Measurements from ENCODE around the gene FIBCD1.

Gene FIBCD1, protein sequence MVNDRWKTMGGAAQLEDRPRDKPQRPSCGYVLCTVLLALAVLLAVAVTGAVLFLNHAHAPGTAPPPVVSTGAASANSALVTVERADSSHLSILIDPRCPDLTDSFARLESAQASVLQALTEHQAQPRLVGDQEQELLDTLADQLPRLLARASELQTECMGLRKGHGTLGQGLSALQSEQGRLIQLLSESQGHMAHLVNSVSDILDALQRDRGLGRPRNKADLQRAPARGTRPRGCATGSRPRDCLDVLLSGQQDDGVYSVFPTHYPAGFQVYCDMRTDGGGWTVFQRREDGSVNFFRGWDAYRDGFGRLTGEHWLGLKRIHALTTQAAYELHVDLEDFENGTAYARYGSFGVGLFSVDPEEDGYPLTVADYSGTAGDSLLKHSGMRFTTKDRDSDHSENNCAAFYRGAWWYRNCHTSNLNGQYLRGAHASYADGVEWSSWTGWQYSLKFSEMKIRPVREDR

DNA sequence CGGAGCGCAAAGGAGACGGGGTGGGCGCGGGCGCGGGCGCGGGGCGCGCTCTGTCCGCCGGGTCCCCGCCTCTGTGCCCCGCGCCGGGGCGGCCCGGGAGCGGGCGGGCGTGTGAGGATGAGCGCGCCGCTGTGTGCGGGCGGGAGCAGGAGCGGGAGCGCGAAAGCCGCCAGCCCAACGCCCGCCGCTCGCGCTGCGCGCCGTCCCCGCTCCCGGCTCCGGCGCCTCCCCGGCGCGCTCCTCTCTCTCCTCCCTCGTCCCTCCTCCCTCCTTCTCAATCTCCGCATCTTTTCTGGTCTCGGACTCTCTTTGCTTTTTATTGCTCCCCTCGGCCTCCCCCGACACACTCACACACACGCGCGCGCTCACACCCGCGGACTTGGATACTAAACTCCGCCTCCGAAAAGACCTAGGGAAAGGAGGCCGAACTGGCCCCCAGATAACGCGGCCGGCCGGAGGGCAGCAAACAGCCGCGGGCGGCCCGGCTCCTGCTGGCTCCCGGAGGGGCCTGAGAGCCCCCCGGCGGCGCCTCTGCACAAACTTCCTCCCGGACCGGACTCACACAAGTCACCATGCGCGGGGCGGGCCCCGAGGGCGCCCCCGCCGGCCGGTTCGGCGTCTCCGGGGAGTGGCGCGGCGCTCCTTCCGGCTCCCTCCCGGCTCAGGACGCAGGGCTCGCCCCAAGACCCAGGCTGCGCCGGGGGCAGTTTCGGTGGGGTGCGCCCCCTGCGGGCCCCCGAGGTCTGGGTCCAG lies at the start of gene FIBCD1:
FIBCD1 (minus strand) TSS at position 596 of the 753 bp plus-strand sequence. CDS start 640 bp downstream, outside the sequence.
- no peak for DNase-seq

DNA sequence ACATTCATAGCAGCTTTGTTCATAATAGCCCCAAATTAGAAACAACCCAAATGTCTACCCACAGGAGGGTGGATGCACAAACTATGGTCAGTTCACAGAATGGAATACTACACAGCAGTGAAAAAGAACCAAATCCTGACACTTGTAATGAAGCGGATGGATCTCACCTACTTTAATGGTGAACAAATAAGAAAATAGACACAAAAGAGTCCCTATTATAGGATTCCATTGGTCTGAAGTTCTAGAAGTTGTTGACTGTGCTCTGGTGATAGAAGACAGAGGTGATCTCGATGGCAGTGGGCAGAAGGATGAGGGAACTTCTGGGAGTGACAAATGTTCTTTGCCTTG lies 49.3 kb upstream of the FIBCD1 start:
- DNase-seq, result no peak

DNA sequence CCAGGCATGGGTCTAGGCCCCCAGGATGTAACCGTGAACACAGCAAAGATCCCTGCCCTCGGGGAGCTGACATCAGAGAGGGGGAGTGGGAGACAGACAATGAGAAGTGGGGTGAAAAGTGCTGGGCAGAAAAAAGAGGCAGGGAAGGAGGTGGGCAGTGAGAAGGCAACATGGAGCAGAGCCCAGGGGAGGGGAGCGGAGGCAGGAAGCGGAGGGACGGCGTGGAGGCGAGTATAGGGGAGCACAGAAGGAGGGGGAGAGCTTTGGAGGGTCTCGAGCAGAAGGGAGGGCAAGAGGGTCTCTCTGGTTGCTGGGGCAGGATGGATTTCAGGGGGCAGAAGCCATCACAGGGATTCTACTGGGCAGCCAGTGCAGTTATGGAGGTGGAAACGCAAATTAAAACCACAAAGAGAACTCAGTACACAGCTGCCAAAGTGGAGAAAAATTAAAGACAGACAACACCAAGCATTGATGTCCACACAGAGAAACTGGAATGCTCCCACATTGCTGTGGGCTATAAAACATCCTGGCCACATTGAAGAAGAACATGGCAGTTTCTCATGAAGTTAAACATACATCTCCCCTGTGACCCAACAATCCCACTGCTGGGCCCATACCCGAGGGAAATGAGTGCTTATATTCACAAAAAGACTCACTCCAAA lies 48.8 kb upstream of the FIBCD1 start:
- DNase-seq, result no peak

DNA sequence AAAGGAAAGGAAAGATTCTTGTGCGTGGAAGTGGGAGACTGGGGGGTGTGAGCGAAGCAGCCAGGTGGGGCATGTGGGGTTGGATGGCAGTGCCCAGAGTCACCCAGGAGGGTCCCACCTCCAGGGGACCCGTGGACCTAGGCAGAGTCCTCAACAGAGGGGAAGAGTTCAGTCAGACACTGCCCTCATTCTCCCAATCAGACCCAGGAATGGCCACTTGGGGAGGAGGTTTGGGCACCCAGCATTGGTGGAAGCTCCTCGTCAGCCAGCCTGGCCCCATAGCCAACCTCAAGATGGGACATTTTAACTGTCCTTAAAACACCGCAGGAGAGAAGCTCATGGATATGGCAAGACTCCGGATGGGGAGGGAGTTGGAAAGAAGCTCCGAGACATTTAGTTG lies 48.0 kb upstream of the FIBCD1 start:
- no peak for DNase-seq

DNA sequence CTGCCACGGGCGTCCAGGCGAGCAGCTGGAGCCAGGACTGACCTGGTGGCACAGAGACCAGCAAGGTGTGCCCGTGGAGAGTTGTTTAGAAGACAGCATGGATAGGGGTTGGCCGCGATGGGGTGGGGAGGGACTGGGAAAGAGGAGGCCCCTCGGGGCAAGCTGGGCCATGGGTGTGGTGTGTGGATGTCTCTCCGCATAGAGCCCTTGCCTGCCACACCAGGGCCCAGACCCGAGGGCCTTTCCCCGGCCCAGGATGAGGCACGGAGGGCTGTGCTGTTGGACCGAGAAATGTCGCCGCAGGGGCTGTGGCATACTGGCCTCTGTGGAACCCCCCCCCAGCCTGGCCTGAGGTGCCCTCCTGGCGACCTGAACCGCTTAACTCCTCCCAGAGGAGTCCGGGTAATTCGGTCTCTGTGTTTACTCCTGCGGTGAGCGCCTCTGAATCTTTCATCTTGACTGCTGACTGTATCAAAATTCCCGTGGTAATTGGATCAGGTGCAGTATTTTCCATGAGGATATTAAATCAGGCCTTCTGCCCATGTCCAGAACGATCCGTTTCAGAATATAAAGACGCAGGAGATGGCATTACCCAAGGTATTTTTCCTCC lies 47.4 kb upstream of the FIBCD1 start:
- DNase-seq, result no peak

DNA sequence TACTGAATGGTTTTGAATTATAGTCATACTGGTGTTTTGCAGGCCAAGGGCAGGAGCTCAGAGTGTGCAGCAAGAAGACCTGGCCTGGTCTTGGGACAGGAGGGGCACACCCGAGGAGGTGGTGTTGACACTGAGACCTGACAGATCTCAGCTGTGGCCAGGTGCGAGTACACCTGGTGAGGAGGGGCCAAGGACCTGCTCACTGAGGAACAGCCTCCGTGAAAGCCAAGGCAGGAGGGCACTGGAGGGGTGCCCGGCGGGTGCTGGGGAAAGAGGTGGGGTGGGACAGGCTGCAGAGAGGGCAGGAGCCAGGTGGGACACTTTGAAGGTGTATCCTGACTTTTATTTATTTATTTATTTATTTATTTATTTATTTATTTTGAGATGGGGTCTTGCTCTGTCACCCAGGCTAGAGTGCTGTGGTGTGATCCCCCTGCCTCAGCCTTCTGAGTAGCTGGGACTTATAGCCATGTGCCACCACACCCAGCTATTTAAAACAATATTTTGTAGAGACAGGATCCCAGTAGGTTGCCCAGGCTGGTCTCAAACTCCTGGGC lies 46.6 kb upstream of the FIBCD1 start:
- DNase-seq, result no peak

DNA sequence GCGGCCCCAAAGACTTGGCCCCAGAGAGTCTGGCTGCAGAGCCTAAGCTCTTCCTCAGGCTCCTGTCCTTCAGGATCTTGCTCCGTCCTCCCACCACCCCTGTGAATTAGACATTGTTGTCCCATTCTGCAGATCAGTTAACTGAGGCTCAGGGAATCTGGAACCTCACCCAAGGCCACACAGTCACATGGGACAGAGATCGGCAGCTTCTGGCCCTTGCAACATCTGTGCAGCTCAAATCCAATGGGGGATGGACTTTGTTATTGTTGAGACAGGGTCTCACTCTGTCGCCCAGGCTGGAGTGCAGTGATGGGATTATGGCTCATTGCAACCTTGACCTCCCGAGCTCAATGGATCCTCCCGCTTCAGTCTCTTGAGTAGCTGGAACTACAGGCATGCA lies 46.0 kb upstream of the FIBCD1 start:
- DNase-seq, result no peak

DNA sequence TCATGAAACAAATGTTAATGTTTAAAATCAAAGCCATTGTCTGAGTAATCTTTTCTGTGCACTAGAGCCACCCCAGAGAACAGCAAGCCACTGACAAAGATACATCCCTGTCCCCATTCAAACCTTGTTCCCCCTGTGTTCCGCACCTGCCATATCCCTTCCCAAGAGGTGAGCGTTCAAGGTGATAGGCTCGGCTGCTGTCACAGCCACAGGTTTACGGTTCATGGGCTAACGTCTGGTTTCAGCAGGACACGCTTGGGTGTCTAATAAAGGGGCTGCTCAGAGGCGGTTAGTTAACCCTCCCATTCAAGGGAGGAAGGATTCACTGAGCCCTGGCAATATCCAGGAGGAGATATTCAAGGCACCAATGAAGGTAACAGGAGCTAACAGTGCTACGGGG lies 45.5 kb upstream of the FIBCD1 start:
- DNase-seq, result no peak

DNA sequence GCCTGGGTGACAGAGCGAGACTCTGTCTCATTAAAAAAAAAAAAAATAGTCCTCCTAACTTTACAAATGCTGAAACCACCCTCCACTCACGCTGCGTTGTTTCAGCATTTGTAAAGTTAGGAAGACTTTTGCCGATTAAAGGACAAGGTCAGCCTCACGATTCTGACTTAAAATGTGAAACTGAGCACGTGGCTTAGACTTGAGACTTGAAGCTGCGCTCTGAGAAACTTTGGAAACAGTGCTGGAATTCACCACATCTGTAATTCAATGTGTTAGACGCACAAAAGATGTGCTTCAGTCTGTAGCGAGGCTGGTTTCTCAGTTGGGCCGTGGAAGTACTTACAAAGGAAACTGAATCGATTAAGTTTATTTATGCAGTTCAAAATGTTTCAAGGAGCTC lies 44.9 kb upstream of the FIBCD1 start:
- DNase-seq, result no peak

DNA sequence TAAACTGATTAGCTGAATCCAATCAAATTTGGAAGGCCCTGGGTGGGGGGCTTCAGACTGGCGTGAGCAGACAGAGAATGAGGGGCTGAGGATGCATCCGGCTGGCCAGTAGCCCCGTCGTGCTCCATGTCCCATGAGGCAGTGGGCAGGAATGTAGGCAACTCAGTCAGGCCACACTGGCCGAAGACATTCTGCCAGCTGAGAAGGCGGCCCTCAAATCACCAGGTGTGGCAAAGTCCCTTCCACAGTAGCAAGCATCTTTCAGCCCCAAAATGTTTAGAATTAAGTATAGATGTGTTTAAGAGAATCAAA lies 44.3 kb upstream of the FIBCD1 start:
- no peak for DNase-seq

DNA sequence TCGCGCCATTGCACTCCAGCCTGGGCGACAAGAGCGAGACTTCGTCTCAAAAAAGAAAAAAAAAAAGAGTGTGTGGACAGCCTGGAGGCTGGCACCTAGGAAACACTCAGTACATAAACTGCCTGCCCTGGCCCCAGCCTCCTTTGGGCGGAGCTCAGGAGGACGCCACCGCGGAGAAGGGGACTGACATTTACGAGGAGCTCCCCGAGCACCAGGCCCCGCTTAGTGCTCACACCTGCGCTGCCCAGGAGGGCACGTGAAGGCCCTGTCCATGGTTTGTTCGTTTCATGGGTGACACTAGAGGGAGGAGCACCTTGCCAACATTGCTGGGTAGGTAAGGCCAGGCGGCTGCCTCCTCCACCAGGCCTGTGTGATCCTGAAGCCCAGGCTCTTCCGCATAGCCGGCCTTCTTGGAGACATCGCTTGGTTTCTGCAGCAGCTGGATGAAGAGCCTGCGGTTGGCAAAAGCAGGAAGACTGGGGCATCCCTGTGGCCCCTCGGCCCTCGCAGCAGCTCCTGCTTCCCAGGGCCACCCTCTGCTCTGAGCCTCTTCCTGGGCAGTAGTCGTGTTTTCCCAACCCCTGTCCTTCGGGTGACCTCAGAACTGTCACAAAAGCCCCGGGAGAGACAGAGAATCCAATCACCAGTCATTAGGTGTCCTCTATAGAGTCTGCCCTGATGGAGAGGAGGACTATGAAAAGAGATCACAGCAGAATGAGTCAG lies 43.8 kb upstream of the FIBCD1 start:
- DNase-seq, result no peak

DNA sequence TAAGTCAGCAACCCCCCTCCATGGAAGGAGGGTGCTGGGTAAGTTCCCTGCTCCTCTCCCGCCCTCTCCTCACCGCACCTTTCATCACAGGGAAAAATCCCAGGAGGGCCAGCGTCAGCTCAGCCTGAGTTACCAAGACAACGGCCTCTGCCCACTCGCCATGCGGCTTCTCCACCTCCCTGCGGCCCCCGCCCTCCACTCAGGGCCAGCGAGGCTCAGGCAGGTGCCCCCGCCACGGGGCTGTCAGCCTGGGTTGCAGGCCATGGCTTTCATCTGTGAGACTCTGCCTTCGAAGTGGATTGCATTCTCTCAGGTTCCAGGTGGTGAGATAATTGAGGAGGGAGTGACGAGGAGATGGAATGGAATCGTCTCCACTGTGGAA lies 42.7 kb upstream of the FIBCD1 start:
- no peak for DNase-seq

DNA sequence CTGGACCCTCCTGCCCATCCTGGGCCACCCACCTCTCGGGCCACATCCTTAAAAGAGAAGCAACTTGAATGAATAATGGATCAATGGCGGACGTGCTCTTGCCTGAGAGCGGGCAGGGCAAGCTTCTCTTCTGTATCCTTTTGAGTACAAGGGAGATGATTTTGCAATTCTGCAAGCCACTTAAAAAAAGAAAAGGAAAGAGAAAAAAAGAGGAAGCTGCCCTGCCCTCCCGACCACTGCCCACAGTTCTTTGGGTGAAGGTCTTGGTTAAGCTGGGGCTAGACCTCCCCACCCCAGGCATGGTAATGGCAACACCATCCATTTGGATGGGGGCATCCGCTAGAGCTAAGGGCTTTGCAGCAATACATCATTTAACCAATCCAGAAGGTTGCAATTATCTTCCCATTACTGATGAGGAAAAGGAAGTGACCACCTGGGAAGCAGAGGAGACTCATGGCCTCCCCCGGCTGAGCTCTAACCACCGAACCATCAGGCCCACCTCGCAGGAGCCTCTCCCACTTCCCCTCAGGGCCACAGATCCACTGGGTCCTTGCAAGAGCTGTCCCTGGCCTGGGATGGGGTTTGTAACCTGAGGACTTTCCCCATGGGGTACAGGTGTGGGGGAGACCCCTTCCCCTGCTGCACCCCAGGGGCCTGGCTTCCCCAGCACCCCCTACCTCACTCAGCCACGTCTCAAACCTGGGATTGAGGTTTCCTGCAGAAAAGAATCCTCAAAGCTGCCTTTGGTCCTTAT lies 42.1 kb upstream of the FIBCD1 start:
- DNase-seq, result no peak

DNA sequence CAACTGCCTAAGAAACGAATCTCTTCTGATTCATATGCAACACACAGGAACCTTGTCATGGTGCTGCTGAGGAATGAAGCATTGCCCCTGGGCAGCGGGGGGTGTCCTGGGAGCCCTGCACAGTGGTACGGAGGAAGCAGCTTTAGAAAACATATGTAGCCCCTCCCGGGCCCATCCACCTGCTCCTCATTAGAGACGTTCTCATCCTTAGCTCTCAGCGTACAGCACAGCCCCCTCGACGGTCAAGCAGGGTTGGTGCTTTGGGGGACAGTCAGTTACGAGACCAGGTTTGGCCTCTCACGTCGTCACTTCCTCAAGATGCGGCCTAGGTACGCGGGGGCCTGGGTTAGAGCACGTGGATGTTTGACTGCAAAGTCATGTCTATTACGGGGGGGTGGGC lies 41.5 kb upstream of the FIBCD1 start:
- no peak for DNase-seq

DNA sequence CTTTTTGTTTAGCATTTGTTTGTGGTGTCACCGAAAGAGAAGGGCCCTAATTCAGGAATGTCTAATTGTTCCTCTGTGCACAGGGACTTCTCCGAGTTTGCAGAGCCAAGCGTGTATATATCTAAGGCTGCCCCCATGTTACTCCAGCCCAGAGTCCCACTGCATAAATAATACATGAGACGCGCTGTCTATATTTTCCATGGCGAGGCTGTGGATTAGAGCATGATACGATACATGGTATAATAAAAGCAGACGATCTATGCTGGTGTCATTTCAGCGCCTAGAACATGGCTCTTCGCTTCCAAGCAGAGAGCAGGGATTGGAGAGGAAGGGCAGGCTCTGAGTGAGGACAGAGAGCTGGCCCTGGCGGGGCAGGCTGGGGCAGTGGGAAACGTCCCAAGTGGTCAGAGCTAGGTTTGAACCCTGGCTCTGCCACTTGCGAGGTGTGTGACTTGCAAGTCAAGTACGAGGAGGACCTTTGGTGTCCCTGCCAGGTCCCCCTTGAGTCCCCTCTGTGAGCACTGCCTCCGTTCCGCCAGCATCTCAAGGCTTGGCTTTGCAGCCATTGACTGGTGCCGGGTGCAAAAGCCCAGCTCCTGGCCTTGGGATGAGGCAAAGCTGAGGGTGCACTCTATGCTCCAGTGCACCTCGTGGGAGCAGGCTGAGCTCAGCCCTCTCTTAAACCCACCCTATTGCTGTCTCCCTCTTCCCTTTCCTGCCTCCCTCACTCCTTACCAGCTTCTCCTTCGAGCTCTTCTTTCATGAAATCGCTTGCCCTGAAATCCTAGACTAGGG lies 40.7 kb upstream of the FIBCD1 start:
- no peak for DNase-seq

DNA sequence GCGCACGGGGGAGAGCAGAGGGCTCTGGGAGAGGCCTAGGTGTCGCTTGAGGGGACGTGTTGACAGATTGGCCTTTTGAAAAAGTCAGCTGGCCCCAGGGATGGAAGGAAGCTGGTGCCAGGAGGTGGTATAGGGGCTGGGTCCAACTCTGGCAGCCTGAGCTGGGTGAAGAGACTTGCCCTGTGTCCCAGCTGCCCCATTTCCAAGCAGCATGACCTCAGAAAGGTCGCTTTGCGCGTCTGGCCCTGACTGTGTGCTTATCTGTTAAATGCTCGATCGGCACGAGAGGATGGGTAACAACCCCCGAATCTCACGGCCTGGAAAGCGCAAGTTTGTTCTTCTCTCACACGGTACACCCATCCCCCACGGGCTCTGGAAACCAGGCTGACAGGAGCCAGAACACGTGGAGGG lies 38.8 kb upstream of the FIBCD1 start:
- no peak for DNase-seq

DNA sequence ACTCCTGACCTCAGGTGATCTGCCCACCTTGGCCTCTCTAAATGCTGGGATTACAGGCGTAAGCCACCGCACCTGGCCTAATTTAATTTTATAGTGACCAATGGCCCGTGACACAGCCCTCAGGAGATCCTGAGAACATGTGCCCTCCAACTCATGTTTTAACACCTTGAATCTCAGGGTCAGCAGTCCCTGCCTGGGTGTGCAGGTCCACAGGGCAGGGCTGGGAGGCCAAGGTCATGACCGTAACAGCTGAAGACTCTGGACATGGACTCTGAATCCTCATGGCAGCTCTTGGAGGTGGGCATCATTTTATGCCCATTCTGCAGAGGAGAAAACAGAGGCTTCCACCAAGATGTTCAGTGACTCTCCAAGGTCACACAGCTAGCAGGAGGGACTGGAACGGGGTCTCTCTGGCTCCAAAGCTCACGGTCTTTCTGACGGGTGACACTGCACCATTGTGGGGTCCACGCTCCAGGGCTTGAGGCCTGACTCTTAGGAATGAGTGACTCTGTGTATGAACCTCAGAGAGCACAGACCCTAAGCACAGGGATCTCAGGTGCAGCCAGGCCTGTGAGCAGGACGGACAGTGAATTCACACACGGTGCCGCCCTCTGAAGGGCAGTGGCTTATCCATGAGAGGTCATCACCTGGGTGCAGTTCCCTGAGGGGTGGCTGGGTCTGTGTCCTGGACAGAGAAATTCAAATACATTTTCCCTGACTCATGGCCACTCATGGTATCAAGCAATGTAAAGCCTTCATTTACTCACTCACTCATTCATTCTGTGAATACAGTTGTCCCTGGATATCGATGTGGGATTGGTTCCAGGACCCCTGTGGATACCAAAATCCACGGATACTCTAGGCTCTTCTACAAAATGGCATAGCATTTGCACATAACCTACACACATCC lies 37.1 kb upstream of the FIBCD1 start:
- DNase-seq, result no peak

DNA sequence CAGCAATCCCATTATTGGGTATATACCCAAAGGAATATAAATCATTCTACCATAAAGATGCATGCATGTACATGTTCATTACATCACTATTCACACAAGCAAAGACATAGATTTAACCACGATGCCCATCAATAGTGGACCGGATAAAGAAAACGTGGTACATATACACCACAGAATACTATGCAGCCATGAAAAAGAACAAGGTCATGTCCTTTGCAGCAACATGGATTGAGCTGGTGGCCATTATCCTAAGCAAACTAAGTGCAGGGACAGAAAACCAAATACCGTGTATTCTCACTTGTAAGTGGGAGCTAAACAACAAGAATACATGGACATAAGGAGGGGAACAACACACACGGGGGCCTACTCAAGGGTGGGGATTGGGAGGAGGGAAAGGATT lies 36.1 kb upstream of the FIBCD1 start:
- DNase-seq, result no peak

DNA sequence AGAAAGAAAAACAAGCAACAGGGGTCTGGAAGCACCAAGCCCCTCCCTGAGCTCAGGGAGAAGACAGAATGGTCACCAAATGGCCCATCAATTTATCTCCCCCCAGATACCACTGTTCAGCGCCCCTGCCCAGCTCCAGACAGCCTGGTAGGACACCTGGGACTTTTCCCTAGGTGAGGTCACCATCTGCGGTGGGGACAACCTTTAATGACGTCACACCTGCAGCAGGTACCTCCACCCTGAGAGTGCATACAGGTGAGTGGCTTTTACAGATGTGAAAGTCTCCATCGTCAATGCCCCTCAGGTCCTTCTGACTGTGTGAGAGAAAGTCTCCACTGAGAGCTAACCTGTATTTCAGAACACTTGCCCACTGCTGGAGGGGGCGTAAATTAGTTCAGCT lies 35.6 kb upstream of the FIBCD1 start:
- no peak for DNase-seq

Data from NCI-H2081 treated with DMSO at 0.1 percent for 48 hours (cell line).